Measurements from ENCODE around the gene MTRFR.

DNA sequence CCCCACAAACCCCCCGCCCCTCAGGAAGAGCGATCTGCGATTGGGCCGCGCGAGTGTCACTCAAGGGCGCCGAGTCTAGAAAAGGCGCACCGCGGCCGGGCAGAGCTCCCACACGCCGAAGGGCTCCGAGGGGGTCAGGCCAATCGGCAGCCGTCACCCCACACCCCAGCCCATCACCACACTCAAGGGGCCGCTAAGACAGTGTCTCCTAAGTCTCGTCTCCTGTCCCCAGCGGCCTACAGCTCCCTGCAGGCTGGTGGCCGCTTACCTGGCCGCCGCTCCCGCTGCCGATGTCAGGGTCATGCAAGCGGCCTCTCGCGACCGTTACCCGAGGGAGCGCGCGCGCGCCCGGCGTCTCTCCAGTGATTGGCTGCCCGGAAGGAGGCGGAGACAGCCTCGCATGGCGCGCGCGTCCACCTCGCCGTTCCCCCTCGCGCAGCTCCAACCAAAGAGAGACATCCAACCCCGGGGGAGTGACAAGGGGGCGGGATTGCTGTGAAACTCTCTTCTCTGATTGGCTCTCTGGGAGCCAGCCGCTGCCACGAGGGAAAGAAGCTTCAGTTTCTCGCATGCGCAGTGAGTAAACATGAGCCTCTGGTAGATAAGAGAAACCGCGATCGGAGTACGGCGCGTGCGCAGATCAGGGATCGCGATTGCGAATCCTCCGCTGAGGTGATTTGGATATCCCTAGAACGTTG is at the start of gene MTRFR, which contains the start of gene MPHOSPH9:
- TF ChIP-seq EZH2 (IDR thresholded peaks at IDR 0.05; ENCODE audit: low read length): no peak
- TF ChIP-seq, protein P1, sequence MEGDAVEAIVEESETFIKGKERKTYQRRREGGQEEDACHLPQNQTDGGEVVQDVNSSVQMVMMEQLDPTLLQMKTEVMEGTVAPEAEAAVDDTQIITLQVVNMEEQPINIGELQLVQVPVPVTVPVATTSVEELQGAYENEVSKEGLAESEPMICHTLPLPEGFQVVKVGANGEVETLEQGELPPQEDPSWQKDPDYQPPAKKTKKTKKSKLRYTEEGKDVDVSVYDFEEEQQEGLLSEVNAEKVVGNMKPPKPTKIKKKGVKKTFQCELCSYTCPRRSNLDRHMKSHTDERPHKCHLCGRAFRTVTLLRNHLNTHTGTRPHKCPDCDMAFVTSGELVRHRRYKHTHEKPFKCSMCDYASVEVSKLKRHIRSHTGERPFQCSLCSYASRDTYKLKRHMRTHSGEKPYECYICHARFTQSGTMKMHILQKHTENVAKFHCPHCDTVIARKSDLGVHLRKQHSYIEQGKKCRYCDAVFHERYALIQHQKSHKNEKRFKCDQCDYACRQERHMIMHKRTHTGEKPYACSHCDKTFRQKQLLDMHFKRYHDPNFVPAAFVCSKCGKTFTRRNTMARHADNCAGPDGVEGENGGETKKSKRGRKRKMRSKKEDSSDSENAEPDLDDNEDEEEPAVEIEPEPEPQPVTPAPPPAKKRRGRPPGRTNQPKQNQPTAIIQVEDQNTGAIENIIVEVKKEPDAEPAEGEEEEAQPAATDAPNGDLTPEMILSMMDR (optimal IDR thresholded peaks at IDR 0.05 in 1 of 3, IDR thresholded peaks at IDR 0.05 in 1 of 3, conservative IDR thresholded peaks at IDR 0.05 in 1 of 3; ENCODE audit: extremely low read depth in 1 of 3, insufficient read depth in 2 of 3, low read length in 3 of 3): no peak

All from keratinocyte (primary cell).